ENCODE results near the gene GET3. TPM values are rescaled to one million over a fixed set of nuclear protein-coding genes. Genes with fewer than 3 reads are reported as not detected.

Gene GET3
- total and polyA plus RNA-seq, 2 of the 13 experiments (the other 11 are each of a cell fraction or from before 2014, with no cell fraction given) = 57.7 to 59.4 TPM

DNA sequence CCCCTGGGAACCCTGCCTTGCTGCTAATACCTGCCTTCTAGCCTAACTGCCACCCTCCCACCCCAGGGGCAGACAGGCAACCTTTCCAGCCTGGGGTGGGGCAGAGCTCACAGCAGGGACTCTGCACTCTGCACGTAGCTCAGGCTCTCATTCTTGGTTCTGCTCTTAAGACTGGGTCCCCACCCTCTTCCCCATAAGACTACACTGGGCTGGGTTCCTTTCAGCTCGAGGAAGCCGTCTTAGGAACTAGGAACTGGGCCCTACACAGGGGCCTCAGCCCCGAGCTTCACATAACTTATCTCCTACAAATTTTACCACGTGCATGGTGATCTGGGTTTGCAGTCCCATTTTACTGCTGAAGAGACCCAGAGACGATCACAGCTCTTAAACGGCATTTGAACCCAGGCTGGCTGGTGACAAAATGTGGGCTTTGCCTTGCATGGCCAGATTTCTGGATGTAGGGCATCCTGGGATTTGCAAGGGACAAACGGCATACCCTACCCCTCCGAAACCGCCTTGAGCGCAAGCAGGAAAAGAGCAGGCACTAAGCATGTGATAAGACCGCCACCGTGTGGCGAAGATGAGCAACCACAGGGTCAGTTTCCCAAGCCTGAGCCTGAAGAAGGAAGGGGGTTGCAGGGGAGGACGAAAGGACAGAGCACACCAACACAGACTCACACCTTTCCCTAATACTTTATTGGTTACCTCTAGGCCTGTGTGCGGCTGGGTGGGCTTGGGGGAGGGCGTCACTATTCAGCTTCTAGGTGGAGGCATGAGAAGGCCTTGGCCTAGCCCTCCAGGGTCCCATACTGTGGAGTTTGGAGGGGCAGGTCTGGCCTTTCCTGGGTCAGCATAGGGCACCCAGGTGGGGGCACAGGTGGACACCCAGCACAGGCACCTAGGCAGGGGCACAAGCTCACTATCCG is 59.1 kb downstream of the GET3 start (continued):
- TF ChIP-seq, protein P1, sequence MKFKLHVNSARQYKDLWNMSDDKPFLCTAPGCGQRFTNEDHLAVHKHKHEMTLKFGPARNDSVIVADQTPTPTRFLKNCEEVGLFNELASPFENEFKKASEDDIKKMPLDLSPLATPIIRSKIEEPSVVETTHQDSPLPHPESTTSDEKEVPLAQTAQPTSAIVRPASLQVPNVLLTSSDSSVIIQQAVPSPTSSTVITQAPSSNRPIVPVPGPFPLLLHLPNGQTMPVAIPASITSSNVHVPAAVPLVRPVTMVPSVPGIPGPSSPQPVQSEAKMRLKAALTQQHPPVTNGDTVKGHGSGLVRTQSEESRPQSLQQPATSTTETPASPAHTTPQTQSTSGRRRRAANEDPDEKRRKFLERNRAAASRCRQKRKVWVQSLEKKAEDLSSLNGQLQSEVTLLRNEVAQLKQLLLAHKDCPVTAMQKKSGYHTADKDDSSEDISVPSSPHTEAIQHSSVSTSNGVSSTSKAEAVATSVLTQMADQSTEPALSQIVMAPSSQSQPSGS (CRISPR knock-in tag; IDR thresholded peaks at IDR 0.05) = peak; percentile 48; the same call in 1 of the 2 replicates
- TF ChIP-seq, protein P2, sequence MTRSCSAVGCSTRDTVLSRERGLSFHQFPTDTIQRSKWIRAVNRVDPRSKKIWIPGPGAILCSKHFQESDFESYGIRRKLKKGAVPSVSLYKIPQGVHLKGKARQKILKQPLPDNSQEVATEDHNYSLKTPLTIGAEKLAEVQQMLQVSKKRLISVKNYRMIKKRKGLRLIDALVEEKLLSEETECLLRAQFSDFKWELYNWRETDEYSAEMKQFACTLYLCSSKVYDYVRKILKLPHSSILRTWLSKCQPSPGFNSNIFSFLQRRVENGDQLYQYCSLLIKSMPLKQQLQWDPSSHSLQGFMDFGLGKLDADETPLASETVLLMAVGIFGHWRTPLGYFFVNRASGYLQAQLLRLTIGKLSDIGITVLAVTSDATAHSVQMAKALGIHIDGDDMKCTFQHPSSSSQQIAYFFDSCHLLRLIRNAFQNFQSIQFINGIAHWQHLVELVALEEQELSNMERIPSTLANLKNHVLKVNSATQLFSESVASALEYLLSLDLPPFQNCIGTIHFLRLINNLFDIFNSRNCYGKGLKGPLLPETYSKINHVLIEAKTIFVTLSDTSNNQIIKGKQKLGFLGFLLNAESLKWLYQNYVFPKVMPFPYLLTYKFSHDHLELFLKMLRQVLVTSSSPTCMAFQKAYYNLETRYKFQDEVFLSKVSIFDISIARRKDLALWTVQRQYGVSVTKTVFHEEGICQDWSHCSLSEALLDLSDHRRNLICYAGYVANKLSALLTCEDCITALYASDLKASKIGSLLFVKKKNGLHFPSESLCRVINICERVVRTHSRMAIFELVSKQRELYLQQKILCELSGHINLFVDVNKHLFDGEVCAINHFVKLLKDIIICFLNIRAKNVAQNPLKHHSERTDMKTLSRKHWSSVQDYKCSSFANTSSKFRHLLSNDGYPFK (CRISPR knock-in tag; IDR thresholded peaks at IDR 0.05; ENCODE audit: borderline replicate concordance) = no peak
- TF ChIP-seq TBX2 (CRISPR knock-in tag; IDR thresholded peaks at IDR 0.05; ENCODE audit: borderline replicate concordance) = peak; percentile 56
- no peak for TF ChIP-seq ZFP1 (CRISPR knock-in tag; IDR thresholded peaks at IDR 0.05)
- TF ChIP-seq MAFF (IDR thresholded peaks at IDR 0.05; ENCODE audit: low read depth, low read length) = no peak
- TF ChIP-seq ZFP62 (CRISPR knock-in tag; IDR thresholded peaks at IDR 0.05) = no peak
- peak; percentile 98 for TF ChIP-seq STAG1 (CRISPR knock-in tag; IDR thresholded peaks at IDR 0.05)
- TF ChIP-seq, protein P3, sequence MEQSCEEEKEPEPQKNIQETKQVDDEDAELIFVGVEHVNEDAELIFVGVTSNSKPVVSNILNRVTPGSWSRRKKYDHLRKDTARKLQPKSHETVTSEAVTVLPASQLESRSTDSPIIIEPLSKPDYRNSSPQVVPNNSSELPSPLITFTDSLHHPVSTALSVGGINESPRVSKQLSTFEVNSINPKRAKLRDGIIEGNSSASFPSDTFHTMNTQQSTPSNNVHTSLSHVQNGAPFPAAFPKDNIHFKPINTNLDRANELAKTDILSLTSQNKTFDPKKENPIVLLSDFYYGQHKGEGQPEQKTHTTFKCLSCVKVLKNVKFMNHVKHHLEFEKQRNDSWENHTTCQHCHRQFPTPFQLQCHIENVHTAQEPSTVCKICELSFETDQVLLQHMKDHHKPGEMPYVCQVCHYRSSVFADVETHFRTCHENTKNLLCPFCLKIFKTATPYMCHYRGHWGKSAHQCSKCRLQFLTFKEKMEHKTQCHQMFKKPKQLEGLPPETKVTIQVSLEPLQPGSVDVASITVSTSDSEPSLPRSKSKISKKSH (CRISPR knock-in tag; IDR thresholded peaks at IDR 0.05; ENCODE audit: borderline replicate concordance) = 0 out of 2 replicates have a peak, but pooled peaks have one; percentile 20
- TF ChIP-seq ZNF350 (CRISPR knock-in tag; IDR thresholded peaks at IDR 0.05; ENCODE audit: borderline replicate concordance, low read depth) = peak; percentile 49; the same call in 1 of the 2 replicates
- peak; percentile 80 for TF ChIP-seq SAP130 (CRISPR knock-in tag; IDR thresholded peaks at IDR 0.05; ENCODE audit: low read depth)
- TF ChIP-seq ZNF672 (CRISPR knock-in tag; IDR thresholded peaks at IDR 0.05) = no peak
- TF ChIP-seq ZNF781 (CRISPR knock-in tag; IDR thresholded peaks at IDR 0.05; ENCODE audit: borderline replicate concordance, not compliant biosample characterization) = peak; percentile 34
- TF ChIP-seq TEAD3 (CRISPR knock-in tag; optimal IDR thresholded peaks at IDR 0.05; ENCODE audit: borderline replicate concordance) = peak; percentile 59
- peak; percentile 45; the same call in 1 of the 2 replicates for TF ChIP-seq CBFB (CRISPR knock-in tag; IDR thresholded peaks at IDR 0.05)
- TF ChIP-seq ZNF720 (CRISPR knock-in tag; IDR thresholded peaks at IDR 0.05) = no peak
- TF ChIP-seq, protein P4, sequence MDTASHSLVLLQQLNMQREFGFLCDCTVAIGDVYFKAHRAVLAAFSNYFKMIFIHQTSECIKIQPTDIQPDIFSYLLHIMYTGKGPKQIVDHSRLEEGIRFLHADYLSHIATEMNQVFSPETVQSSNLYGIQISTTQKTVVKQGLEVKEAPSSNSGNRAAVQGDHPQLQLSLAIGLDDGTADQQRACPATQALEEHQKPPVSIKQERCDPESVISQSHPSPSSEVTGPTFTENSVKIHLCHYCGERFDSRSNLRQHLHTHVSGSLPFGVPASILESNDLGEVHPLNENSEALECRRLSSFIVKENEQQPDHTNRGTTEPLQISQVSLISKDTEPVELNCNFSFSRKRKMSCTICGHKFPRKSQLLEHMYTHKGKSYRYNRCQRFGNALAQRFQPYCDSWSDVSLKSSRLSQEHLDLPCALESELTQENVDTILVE (CRISPR knock-in tag; IDR thresholded peaks at IDR 0.05) = peak; percentile 78; the same call in 1 of the 2 replicates
- no peak for TF ChIP-seq GATA4 (IDR thresholded peaks at IDR 0.05; ENCODE audit: borderline replicate concordance, low read depth)
- no peak for TF ChIP-seq GABPA (IDR thresholded peaks at IDR 0.05; ENCODE audit: low read depth, low read length)
- TF ChIP-seq GABPA (CRISPR knock-in tag; IDR thresholded peaks at IDR 0.05; ENCODE audit: low read depth) = peak; percentile 18; the same call in 1 of the 2 replicates
- TF ChIP-seq, protein P5, sequence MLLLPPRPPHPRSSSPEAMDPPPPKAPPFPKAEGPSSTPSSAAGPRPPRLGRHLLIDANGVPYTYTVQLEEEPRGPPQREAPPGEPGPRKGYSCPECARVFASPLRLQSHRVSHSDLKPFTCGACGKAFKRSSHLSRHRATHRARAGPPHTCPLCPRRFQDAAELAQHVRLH (CRISPR knock-in tag; IDR thresholded peaks at IDR 0.05; ENCODE audit: borderline replicate concordance, low read depth) = peak; percentile 77
- no peak for TF ChIP-seq HNF4G (IDR thresholded peaks at IDR 0.05; ENCODE audit: borderline replicate concordance, low read depth, low read length)
- no peak for TF ChIP-seq HNF4G (CRISPR knock-in tag; IDR thresholded peaks at IDR 0.05; ENCODE audit: borderline replicate concordance, low read depth)
- TF ChIP-seq ZNF331 (CRISPR knock-in tag; IDR thresholded peaks at IDR 0.05) = peak; percentile 54; the same call in 1 of the 2 replicates

Data from HepG2 (cell line).